Stimulated activated CD4-positive, alpha-beta T cell treated with anti-CD3 and anti-CD28 coated beads, Interleukin-2, amount 100 ng/mL, for 4 hours (primary cell): ENCODE measurements around the gene FRG2C.
"Not testable (repeated sequence)": the region's sequence is repeated elsewhere in the genome, so short reads cannot be mapped to it uniquely, and the experiment has no call there.

ENCODE experiments used
- DNase-seq: peaks from one replicate; pipeline ENCODE4 v3.0.0-alpha.2; 2020; ENCODE audit warnings: low read depth

FRG2C gene

DNA sequence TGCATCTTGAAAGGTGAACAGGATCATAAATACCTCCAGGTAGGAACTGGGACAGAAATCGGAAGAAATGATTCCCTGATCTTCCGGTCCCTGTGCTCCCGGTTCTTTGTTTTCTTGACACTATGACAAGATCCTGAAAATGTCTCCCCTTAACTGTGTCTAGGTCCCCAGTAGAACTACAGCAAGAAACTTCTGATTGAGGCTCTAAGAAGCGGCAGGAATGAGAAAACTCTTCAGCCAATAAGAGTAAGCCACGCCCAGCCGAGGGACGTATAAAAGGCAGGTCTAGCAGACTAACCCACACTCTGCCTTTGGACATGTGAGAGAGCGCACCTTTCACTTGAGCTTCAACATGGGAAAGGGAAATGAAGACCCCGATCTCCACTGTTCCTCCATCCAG, at the start of gene FRG2C:
Gene FRG2C, plus strand, starts transcription at position 301 of the 400 bp plus-strand sequence. Its CDS starts 52 bp downstream, at position 353.
- not testable (repeated sequence) for DNase-seq

DNA sequence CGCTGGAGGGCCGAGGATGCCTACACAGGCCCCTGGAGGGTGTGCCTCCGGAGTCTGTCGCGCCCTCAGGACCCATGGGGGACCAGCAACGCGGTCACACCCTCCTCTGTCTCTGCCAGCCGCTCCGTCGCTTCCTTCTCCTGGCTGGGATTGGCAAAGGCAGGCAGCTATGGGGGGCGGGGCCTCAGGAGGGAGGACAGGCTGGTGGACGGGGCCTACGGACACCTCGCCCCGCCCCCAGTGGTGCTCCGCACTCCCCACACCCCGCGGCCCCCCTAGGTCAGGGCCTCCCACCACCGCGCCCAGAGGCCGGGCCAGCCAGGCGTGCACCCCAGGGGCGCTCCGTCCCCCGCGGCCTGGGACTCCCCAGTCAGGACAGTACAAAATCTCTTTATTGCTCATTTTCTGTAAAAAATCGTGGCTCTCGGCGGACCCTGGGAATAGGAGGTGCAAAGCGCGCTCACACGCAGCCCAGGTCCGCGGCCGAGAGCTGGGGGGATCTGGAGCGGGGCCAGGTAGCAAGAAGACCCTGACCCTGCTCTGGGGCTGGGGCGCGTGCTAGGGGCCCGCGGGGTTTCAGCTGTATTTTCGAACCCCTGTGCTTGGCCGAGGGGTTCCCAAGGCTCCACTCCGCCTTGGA, 45.3 kb upstream of the FRG2C start:
- not testable (repeated sequence) for DNase-seq

DNA sequence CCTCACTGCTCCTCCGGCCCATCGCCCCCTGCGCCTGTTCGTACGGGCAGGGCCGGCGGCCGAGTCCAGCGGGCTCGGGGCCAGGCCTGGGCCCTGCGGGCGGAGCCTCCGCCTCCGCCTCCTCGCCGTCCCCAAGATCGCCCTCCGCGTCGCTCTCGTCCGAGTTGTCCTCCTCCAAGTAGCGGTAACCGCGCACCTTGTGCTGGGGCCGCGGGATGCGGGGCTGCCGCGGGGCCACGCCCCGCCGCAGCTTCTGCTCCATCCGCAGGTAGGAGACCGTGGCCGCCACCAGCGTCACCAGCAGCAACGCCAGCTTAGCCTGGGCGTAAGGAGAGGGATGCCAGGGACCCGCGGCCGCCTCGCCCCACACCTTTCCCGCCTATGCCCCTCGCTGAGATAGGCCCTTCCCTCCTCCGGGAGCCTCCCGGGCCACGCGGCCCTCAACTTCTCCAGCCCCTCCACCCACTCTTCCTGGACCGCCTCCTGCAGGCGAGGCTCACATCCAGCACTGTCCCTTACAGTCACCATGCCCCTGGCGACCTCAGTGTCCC, 44.6 kb upstream of the FRG2C start:
- DNase-seq, result not testable (repeated sequence)

DNA sequence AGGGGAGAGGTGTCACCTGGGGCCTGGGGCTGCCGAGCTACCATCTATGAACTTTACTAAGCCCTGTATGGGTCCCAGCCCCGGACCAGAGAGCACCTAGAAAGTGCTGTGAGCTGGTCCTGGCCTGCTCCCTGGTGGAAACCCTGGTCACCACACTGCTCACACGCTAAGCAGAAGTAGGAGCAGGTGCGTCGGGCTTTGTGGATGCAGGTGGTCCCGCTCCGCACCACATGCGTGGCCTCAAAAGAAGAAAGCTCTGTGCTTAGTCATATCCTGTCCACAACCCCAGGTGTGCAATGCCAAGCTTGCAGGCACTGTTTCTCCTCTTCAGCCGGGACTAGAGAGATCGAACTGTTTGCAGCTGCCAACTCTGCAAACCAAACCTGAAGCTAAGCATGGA, 42.4 kb upstream of the FRG2C start:
- DNase-seq, result not testable (repeated sequence)

DNA sequence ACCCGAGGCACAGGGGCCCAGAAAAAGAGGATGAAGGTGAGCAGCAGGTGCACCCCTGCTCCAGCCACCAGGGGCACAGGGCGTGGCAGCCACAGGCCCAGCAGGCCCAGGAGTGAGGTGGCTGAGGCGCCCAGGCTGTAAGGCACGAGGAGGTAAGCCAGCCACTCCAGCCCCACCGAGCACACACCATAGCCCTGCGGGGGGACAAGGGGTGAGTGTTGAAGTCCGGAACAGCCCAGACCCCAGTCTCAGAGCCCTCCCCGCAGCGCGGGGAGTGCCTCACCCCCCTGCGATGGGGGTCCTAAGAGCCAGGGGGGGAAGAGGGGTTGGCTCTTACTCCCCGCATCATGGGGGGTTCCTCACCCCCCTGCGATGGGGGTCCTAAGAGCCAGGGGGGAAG, 40.5 kb upstream of the FRG2C start:
- DNase-seq, result not testable (repeated sequence)

DNA sequence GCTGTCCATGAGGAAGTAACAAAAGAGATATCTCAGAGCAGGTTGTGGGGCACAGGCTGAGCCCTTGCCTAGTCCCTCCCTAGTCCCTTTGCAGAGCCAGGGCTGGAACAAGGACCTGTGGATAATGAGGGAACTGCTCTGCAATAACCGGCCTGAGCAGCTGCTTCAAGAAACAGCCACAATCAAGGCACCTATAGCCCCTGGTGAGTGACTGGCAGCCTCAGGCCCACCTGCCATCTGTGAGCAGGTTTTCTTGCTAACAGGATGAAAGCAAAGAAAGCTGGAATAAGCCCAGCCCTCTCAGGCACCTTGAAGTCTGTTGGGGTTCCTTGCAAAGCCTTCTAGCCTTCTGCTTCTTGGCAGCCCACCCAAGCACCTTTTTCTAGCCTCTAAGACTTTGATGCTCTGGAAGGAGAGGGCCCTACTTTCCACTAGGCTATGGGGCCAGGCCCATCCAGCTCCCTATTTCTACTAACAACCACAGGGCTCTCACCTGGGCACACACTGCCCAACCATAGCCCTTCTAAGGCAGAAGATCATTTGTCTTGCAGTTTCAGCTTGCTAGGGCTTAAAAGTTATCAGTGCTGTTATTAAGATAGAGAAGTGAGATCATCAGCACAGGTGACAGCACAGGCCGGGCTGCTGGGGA, 33.1 kb upstream of the FRG2C start:
- not testable (repeated sequence) for DNase-seq

DNA sequence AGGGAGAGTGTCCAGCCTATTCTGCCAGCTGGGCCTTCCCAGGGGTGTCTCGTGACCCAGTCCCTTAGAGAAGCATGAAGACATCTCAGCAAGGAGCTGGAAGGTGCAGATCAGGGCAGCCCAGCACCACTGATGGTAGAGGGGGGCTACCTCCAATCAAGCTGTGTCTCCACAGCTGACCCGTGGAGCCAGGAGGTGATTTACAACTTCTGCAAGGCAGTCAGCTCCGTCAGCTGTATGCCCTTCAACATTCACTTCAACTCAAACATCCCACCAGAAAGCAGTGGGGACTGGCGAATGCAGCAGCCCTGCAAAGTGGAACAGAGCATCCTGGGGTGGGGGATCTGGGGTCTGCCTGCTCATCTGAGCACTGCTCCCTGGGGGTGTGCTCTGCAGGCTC, 32.6 kb upstream of the FRG2C start:
- no peak for DNase-seq

DNA sequence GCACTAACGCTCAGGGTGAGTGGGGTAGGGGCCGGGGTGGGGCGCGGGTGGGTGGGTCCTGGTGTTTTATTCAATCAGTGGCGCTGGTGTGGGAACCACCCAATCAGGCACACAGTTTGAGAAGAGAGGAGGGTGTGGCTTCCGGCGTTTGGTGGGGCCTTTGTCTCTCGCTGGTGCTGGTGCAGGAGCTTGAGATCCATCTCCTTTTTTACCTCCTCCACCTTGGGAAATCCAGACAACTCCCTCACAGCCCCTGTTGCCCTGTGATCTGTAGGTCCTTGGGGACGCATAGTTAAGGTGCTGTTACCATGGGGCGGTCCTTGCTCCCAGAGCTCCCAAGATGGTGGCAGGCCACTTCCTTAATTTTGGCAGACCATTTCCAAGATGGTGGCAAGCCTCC, 25.2 kb upstream of the FRG2C start:
- not testable (repeated sequence) for DNase-seq

DNA sequence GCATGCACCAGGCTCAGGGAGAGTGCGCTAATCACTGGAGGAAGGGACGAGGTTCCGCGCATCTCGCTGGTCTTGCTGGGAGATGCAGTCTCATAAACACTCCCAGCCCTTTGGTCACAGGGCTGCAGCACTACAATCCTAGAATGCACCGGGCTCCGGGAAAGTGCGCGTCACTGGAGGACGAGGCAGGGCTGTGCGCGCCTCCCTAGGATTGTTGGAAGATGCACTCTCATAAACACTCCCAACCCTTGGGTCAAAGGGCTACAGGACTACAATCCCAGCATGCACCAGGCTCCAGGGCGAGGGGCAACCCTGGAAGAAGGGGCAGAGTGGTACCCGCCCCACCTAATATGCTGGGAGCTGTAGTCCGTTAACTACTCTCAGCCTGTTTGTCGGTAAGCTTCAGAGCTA, 23.0 kb upstream of the FRG2C start:
- DNase-seq, result not testable (repeated sequence)

DNA sequence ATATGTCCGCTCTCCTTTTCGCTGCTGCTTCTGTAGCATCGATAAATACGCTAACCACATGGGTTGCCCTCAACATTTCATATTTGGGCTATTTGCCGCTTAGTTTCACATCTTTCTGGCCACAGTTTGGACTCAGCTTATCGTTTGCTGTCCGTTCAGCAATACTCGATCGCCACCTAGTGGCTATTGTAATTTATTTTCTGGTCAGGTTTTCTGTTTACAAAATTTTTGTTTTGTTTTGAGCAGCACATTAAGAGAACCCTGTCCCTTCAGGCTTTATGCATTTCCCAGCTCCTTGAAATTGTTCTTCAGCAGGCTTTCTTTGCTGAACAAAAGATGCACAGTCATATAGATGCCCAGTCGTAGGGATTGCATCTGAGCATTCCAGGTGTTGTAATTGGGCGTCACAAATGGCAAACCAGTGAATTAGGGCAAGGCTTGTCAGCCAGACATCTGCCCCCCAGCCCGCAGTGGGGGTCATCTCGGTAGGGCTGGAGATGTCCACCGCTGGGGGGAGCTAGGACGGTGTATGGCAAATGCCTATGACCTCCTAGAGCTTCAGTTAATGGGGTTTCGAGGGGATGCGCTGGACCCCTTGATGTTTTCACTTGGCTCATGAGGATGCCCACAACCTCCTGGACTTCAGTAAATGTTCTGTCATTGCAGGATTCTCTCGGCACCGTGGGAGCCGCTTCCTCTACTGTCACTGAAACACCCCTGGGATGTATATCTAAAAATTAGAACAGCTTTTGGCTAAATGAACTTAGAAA, 20.9 kb upstream of the FRG2C start:
- DNase-seq, result not testable (repeated sequence)

DNA sequence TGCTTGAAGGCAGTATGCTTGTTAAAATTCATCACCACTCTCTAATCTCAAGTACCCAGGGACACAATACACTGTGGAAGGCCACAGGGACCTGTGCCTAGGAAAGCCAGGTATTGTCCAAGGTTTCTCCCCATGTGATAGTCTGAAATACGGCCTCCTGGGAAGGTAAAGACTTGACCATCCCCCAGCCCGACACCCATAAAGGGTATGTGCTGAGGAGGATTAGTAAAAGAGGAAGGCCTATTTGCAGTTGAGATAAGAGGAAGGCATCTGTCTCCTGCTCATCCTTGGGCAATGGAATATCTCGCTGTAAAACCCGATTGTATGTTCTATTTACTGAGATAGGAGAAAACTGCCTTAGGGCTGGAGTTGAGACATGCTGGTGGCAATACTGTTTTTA, 18.6 kb upstream of the FRG2C start:
- DNase-seq, result not testable (repeated sequence)

DNA sequence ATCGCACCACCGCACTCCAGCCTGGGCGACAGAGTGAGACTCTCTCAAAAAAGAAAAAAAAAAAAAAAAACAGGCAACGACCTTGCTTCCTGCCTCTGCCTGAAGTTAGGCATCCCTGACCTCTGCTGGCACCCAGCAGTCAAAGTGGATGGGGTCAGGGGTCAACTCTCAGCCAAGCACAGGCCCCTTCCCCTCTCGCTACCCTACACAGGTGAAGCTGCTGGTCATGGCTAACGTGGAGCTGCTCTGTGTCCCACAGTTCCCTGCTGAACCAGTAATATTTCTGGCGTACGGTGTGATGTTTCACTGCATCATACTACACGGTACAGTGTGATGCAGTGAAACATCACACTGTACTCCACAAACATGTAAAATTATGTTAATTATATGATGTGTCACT, 13.9 kb upstream of the FRG2C start:
- no peak for DNase-seq

DNA sequence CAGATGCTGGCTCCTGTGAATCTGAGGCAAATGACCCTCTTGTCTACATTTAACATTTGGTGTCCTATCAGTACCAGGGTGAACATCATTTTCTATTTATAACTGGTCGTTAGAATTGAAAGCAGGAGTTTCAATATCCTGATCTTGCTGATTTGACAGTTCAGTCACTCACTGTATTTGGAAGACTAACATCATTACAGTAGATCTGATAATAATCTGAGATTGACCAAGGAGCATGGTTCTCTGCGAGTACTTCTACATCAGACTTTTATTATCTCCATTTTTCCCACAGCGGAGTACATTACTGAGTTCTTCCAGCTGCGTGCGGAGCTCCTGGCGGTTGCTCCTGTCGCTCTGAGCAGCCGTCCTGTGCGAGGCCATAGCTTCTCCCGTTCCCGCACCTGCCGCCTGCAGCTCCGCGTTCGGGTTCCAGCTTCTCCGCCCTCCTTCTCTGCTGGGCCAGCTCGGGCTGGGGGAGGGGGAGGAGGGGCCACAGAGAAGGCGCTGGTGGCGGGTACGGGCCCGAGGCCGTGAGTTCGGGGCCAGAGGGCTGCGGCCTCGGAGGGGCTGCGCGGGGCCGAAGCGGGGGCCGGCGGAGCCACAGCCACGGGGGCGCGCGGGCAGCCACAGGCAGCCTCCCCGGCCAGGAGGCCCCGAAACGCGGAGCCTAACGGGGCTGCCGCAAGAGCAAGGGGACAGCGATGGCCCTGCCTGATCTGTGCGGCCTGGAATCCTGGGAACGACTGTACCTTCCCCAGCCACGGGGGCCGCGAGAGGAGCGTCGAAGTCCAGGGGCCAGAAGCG, 8.8 kb upstream of the FRG2C start:
- not testable (repeated sequence) for DNase-seq

DNA sequence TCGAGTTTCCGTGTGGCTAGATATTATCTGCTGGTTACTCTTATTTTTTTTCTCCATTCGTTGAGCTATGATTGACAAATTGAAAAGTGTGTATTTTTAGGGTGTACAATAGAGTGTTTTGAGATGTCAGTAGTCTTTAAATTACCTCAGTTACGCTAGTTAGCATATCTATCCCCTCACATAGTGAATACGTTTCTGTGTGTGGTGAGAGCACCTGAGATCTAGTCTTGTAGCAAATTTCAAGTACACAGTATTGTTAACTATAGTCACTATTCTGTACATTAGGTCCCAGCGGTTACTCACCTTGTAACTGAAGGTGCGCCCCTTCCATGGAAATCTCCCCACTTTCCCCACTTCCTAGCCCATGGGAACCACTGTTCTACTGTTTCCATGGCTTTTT, 8.2 kb upstream of the FRG2C start:
- DNase-seq, result not testable (repeated sequence)

DNA sequence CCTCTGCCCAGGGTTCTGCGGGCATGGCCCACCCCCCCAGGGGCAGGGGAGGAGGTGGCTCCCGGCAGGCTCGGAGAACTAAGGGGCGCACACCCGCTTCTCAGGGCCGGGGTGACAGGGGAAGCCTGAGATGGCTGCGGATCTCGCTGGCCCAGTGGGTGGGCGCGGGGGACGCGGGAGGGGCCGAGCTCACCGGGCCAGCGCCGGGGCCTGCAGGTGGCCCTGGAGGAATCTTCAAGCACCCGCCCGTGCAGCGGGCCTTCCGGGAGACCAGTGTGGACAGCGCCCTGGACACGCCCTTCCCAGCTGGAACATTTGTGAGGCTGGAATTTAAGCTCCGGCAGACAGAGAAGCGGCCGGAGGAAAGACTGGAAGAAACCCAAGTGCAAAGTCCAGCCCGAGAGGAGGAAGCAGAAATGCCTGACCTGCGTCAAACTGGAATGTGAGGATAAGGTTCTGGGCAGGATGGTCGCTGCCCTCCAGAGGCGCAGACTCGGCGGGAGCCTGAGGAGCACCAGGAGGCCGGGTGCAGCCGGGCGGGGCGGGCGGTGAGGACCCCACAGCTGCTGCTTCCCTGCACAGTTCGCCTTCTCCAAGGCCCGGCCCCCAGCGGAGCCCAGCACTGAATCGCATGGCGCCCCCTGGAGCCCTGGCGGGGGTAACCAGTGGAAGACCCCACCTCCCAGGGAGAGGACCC, 5.6 kb upstream of the FRG2C start:
- DNase-seq, result not testable (repeated sequence)

DNA sequence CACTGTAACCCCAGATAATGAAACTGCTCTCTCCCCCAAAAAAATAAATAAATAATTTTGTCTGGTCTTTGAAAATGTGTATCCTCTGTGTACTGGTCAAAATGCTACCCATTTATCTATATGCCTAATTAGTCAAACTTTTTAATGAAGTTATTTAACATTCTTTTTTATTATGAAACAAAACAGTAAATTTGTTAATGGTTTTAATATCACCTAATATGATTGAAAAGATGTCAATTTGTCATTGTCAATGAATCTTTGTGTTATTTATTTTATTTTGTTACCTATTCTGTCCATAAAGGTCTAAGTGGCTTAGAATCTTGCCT, 5.1 kb upstream of the FRG2C start:
- not testable (repeated sequence) for DNase-seq

DNA sequence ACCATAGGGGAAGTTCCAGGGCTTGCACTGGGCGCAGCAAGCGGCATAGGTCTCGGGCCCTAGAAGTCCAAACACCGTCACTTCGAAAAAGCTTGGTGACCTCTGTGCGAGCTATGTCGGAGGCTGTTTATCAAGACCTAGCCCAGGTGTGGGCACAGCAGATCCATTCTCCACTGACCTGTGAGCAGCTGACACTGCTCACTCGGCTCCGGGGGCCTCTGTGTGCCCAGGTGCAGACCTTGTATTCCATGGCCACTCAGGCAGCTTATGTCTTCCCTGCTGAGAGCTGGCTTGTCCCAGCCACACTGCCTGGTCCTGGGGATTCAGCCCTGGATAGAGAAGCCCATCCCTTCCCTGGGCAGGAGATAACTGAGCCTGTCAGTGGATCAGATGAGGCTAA, 1.5 kb downstream of the FRG2C start:
- not testable (repeated sequence) for DNase-seq

DNA sequence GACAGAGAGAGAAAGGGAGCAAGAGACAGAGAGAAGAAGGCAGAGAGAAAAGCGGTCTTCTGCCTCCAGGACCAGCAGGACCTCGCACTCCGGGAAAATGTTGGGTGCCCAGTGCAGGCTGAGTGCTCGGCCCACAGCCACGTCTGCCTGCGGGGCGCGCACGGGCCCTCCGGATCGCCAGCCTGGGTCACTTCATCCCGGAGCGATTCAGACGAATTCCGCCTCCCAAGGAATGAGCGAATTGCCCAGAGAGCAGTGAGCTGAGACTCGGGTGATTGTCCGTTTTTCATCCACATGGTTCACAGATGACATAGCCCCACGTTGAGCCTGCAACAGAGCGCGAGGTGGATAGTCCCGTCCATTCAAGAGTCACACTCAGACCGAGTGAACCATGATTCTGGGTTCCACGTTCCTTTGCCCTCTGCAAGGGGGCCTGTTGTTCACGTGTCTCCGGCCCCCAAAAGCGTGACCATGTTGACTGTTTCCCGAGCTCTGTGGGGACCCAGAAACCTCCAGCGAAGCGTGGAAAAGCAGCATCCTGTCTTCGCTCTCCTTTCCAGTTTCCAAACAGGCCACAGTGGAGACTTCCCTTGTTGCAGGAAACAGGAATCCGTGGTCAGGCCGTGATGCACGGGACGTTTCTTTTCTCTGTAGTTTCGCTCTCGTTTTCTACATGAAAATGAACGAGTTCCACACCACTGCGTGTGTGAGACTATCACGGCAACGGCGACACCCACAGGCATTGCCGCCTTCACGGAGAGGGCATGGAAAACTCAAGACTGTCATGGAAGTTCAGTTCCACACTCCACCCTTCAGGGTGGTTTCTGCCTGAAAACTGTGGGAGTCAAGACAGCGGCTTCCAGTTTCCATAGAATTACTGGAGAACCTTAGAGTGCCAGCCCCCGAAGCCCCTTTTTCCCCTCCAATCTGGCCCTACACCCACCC, 3.9 kb downstream of the FRG2C start:
- not testable (repeated sequence) for DNase-seq

DNA sequence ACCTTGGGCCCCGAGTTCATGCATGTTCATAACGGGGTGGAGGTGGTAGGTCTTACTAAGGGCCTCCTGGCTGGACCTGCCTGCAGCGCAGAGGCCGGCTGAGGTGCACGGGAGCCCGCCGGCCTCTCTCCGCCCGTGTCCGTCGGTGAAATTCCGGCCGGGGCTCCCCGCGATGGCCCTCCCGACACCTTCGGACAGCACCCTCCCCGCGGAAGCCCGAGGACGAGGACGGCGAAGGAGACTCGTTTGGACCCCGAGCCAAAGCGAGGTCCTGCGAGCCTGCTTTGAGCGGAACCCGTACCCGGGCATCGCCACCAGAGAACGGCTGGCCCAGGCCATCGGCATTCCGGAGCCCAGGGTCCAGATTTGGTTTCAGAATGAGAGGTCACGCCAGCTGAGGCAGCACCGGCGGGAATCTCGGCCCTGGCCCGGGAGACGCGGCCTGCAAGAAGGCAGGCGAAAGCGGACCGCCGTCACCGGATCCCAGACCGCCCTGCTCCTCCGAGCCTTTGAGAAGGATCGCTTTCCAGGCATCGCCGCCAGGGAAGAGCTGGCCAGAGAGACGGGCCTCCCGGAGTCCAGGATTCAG, 4.7 kb downstream of the FRG2C start:
- peak; percentile 14 for DNase-seq
